DMS153 treated with DMSO at 0.1 percent for 48 hours (cell line): Measurements from ENCODE around the gene EYA2.
A peak's percentile ranks its signal among the peaks of the same experiment; 100 is the strongest.
"Not testable (repeated sequence)": the region's sequence is repeated elsewhere in the genome, so short reads cannot be mapped to it uniquely, and the experiment has no call there.

ENCODE experiments used
- DNase-seq: peaks from one replicate; lab custom pipeline; 2025; ENCODE audit not compliant: unreplicated experiment; lab: John Stamatoyannopoulos, UW

Gene EYA2

DNA sequence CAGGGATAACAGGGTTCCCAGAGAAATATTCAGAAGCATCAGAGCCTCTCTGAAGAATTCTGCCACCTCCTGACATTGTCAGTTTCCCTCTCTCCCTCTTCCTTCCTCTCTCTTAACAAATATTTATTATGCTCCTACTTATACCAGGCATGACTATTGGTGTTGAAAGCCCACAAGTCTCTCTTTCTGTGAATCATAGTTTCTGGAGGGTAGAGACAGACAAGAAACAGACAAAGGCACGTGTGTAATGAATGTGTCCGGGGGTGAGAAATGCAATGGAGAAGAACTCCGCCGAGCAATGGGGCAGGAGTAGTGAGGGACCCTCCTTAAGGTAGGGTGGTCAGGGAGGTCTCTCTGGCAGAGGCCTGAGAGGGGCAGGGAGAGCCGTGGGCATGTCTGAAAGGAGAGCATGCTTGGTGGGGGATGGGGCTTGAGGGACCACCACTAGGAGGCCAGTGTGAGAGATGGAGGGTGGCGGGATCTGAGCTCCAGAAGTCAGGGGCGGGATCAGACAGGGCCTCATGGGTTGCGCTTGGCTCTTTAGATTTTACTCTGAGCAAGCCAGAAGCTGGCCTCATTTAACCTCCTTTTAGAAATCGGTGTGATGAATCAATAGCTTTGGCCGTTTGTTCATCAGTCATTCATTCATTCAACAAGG, 57.3 kb downstream of the EYA2 start:
- DNase-seq = no peak

- no peak for DNase-seq
These were observed 59.0 kb downstream of the EYA2 start for GRCh38 chr20:46953596-46953995.

- DNase-seq = no peak
These were observed 59.9 kb downstream of the EYA2 start for GRCh38 chr20:46954490-46955038.

GRCh38 chr20:46955601-46956556, 61.2 kb downstream of the EYA2 start:
- no peak for DNase-seq

- no peak for DNase-seq
These were observed 64.5 kb downstream of the EYA2 start for GRCh38 chr20:46959081-46959692.

GRCh38 chr20:46959821-46960220, 65.2 kb downstream of the EYA2 start:
- no peak for DNase-seq

GRCh38 chr20:46960536-46960935, 65.9 kb downstream of the EYA2 start:
- DNase-seq = no peak

DNA sequence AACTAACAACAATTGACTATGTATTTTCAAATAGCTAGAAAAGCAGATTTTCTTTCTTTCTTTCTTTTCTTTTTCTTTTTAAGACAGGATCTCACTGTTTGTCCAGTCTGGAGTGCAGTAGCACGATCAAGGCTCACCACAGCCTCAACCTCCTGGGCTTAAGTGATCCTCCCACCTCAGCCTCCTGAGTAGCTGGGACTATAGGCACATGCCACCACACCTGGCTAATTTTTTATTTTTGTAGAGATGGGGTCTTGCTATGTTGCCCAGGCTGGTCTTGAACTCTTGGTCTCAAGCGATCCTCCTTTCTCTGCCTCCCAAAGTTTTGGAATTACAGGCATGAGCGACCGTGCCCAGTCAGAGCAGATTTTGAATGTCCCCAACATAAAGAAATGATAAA, 67.3 kb downstream of the EYA2 start:
- DNase-seq = not testable (repeated sequence)

- DNase-seq = no peak
These were observed 68.0 kb downstream of the EYA2 start for GRCh38 chr20:46962452-46963195.

GRCh38 chr20:46963196-46963529, 68.5 kb downstream of the EYA2 start:
- no peak for DNase-seq

GRCh38 chr20:46963758-46964617, 69.3 kb downstream of the EYA2 start:
- no peak for DNase-seq

DNA sequence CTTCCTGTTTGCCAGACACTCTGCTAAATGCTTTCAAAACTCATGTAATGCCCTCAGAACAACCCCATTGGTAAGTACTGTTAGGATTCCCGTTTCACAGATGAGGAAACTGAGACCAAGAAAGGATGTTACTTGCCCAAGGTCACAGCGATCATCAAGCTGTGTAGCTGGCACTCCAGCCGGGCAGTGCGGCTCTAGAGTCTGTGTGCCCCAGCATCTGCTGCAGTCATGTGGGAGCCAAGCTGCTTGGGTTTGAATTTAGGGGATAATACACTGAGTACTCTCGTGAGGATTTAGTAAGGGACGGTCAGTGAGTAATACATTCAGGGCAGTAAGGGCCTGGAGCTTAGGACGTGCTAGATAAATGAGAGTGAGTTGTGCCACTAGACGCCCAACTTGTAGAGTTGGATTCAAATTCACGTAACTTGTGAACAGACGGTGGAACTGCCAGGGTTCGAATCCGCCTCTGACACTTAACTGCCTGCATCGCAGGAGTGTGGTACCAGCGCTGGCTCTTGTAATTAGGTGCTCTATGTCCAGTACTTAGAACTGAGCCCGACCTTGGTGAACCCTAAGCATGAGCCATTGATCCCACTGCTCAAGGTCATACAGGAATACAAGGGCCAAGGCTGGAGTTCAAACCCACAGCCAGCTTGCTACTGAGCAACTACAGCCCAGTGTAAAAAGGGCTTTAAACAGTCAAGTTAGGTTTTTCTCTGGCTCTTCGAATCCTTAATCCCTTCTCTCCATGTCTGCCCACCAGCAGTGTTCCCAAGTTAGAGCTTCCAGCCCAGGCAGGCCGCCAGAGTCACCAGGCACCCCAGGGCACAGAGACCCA, 70.2 kb downstream of the EYA2 start:
- DNase-seq = no peak

GRCh38 chr20:46965477-46965876, 70.8 kb downstream of the EYA2 start:
- peak; percentile 4 for DNase-seq

DNA sequence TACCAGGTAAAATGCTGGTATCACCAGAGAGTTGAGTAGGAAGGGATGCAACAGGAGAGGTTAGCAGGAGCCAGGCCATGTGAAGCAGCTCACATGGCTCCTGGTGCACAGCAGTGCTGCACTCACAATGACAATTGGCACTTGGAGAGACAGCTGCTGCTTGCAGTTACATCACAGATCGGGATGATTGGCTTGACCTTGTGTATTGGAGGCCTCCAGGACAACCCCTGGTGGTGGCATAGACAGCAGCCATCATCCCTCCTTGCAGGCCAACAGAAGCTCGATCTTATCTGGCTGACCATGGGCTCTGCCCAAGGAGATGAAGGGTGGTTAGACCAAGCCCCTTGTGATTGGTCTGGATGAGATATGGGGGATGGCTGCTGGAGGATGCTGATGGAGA, 73.0 kb downstream of the EYA2 start:
- DNase-seq = no peak

GRCh38 chr20:46970937-46971630, 76.4 kb downstream of the EYA2 start:
- peak; percentile 35 for DNase-seq

- DNase-seq = no peak
These were observed 79.1 kb downstream of the EYA2 start for GRCh38 chr20:46973766-46974165.

DNA sequence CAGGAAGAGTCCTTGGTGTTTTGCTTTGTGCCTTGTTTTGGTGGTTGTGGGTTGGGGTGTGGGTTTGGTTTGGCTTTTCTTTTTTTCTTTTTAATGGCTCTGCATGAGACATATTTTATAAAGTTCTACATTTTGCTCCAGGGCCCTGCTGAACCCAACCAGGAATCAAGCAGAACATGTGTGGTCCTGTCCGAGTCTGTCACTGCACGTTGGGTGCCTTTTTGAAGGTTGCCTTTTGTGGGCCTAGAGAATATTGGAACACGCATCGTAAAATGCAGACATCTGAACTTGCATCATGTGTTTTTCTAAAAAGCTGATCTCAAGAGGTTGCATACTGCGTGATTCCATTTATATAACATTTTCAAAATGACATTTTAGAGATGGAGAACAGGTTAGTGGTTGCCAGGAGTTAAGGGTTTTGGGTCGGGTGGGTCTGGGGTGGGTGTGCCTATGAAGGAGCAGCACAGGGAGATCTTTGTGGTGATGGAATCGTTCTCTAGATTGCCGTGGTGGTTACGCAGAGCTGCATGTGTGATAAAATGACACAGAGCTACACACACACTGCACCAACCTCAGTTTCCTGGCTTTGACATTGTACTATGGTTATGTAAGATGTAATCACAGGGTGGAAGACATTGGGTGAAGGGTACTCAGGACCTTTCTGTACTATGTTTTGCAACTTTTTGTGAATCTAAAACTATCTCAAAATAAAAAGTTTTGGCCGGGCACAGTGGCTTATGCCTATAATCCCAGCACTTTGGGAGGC, 80.2 kb downstream of the EYA2 start:
- DNase-seq = no peak

DNA sequence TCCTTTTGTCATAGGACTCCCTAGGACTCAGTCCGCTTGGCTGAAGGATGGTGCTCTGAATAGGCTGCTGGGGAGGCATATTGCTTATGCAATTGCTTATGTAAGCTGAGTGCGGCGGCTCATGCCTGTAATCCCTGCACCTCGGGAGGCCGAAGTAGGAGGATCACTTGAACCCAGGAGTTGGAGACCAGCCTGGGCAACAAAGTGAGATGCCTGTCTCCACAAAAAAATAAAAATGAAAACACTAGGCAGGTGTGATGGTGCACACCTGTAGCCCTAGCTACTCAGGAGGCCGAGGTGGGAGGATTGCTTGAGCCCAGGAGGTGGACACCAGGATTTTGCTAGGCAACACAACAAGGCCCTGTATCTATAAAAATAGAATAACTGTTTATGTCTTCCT, 81.3 kb downstream of the EYA2 start:
- DNase-seq = no peak
